Peyer's patch (tissue), 4 donors: ENCODE data around the gene ALDH7A1.

ENCODE experiments used
- CTCF ChIP-seq, 6 experiments: fragments of 450-650 bp in 4 of 6; fragments of 200-600 bp in 2 of 6; sonication (generic) in 1 of 6; IDR thresholded peaks; one replicate each; pipeline ENCODE4 v1.5.1; 2017 to 2019; ENCODE audit warnings: antibody characterized with exemption in 6 of 6, mild to moderate bottlenecking in 3 of 6, moderate library complexity in 1 of 6
- POLR2A ChIP-seq, 2 donors: fragments of 450-650 bp; IDR thresholded peaks; one replicate each; pipeline ENCODE4 v1.5.1; 2017; ENCODE audit warnings: antibody characterized with exemption in 2 of 2, mild to moderate bottlenecking in 2 of 2, moderate library complexity in 2 of 2

DNA sequence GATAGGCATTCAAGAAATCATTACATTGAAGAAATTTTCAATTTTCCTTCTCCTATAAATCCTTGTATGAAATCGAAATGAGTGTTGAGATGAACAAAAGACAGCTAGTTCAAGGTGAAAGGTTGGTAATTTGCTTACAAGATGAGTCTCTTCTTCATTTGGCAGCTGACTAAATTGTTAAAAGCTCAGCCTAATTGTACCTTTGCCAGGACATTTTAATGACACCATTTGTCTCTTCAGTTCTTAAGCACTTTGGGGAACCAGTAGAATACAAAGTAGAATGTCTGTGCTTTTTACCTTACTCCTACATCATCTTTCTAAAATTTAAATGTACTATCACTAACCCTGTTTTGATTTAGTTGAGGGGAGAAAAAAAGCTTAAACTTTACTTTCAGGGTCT is 112.4 kb downstream of the ALDH7A1 start:
- TF ChIP-seq CTCF (IDR thresholded peaks at IDR 0.05) = no peak
- no peak for TF ChIP-seq POLR2A (IDR thresholded peaks at IDR 0.05)
